CD1c-positive myeloid dendritic cell (primary cell): ENCODE data around the gene CRADD.
A peak's percentile ranks its signal among the peaks of the same experiment; 100 is the strongest.

Experiments used
- DNase-seq: peaks from one replicate; pipeline ENCODE4 v3.0.0-alpha.2; 2016; ENCODE audit errors: extremely low spot score

The CRADD gene

DNA sequence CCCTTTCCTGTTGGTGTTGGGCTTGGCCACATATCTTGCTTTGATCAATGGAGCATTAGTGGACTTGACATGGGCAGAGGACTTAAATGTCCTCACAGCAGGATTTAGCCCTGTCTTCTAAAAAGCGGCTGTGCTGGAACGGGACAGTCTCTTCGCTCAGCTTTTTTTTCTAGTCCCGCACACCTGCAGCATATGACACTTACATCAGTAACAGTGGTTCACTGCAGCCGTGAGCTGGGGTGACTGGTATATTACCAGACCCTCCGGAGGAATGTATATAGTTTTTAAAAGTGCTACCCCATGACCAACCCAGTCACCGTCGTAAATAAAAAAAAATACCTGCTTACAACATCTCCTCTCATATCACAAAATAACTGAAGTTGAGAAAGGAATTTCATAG lies 164.5 kb downstream of the CRADD start:
- DNase-seq = no peak

DNA sequence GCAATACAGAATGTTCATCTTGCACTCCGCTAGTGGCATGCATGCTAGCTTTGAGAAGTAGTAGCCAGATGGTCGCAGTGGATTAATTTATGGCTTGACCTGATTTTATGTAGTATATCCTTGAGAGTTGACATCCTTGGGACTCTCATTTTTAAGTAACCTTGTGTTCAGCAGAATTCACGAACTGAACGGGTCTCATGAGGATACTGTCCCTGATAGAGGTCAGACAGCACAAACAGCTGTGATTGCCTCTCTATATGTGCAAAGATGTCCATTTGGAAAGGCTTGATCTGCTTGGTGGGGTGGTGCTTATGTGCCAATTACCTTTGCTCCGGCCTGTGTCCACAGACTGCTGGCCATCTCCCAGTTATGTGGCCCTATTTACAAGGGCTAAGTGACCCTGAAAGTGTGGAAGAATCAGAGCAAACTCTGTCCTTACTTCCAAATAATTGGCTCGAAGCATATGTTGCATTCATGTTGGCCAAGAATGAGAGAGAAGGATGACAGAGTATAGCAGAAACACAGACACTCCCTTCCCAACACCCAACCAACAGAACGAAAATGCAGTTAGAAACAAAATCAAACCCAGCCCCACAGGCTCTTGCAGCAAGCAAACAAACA lies 167.1 kb downstream of the CRADD start:
- DNase-seq = no peak

- DNase-seq = no peak
Measured at GRCh38 chr12:93846936-93847516, 169.9 kb downstream of the CRADD start.

DNA sequence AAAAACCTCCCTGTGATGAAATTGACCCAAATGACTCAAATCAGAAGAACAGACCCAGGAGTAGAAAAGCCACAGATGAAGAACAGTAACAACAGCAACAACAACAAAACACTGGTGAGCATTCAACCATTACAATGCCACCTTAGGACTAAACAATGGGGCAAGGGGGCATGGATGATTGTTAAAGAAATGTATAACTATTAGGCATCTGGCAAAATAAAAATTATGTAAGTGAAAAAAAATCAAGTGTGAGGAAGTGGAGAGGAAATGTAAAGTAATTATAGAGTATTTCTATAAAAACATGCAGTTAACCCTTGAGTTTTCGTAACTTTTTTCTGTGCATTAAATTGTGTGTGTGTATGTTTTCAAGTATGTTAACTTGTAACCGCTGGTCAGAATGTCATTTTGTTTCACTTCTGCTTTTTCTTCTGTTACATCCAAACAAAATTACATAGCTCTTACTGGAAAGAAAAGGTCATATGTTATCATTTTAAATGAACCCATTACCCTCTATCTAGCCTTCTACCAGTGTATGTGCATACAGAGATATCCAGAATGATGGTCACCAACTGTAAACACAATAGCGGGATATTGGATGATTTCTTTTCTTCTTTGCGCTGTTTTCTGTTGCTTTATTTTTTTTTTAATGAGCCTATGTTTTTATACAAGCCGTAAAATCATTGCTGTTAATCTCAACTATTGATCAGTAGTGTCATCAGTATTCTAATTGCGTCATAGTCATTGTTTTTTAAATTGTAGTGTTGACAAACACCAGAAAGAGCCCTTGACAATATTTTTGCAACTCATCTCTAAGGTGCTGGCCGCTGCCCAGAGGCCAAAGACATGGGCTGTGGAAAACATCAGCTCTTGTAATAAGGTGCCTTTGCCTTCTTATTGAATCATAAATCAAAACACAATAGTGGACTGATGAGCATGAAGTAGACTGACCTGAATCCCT lies 170.6 kb downstream of the CRADD start:
- DNase-seq = peak; percentile 83

DNA sequence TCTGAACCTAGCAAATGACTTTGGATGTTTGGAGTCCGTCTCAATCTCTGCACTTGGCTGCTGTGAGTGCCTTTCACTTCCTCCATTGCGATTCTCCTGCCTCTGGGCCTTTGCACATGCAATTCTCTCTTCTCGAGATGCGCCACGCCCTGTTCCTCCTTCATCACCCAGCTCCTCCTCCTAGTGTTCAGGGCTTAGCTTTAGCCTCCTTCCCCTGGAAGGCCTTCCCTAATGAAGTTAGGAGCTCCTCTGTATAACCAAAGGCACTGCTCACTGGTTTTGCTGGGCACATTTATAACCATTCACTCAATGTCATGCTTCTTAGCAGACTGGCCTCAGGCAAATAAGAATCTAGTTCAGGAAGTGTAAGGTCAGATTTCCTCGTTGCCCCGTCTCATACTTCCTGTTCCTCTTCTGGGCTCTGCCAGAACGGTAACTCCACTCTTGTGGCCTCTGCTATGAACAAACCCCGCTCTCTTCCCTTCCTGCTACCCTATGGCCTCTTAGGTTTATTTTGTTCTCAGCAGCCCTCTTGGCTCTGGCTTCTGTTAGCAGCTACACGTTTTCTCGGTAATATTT lies 171.4 kb downstream of the CRADD start:
- DNase-seq = peak; percentile 75

- DNase-seq = no peak
Measured at GRCh38 chr12:93849946-93850345, 172.8 kb downstream of the CRADD start.

DNA sequence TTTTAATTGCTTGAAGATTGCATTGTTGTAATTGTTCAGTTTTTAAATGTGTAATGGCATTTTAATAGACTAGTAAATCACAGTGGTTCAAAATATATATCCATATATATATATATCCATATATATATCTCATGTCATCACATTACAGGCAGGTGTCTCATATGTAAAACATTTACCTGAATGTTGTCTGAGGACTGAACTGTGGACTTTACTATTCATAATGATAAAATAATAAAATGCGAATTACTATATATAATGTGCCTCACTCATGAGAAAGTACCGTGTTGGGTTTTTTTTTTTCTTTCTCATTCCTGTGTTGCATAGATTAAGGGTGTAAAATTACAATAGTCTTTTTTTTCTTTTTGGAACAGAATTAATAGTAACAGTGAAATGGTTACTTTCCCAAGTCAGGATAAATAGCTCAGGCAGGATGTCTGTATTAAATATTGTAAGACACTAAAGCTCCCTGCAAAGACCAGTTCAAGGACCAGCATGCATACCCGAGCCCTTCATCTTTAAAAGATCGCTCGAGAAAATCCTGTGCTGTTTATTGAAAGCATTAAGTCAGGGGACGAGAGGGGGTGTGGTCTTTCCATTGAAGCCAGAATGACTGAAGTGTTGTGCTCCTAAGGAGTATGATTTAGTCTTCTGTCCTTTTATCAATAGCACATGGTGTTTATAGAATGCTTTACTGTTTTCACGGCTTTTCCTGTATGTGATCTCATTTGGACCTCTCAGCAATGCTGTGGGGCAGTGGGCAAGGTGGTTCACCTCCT lies 173.5 kb downstream of the CRADD start:
- DNase-seq = no peak

DNA sequence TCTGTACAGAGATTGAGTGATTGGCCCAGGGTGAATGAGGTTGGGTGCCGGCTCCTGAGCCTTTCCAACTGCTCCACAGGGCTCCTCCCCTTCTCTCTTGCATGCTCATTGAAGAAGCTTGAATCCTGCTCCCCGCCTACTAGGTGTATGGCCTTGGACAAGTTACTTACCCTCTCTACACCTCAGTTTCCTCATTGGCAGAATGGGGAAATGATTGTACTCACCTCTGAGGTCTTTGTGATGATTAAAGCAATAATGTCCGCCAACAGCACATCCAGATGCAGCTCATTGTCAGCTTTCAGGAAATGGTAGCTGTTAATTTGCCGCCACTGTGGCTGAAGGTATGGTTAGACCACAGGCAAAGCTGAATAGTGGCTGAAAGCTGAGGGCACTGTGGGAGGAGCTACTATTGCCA lies 174.1 kb downstream of the CRADD start:
- peak; percentile 2 for DNase-seq

- DNase-seq = no peak
Measured at GRCh38 chr12:93852173-93852591, 175.0 kb downstream of the CRADD start.

DNA sequence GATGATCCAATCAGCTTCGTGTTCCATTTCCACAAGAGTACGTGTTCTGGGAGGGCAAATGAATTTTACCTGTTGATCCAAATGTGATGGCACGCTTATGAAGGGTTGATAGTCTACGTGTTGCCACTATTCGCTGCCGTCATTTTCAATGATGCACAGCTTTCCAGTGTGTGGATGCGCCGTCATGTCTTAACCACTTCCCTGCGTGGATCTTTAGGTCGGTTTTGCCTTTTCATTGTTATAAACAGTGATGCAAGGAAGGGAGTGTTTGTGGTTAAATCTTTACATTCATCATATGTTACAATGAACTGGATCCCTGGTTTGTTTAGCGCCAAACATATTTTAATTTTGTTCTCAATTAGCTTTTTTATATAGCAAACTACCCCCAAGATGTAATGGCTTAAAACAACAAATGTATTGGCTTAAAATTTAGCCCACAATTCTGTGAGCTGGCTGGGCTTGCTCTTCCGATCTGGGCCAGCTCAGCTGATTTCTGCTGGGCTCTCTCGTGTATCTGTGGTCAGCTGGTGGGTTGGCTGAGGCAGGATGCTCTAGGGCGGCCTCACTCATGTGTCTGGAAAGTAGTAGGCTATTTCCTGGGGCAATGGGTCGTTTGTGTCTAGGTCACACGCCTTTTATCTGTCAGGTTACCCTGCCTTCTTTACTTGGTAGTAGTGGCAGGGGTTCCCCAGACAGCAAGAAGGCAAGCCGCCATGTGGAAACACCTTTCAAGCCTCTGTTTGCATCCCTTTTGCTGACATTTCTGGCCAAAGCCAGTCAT lies 176.7 kb downstream of the CRADD start:
- DNase-seq = peak; percentile 4

GRCh38 chr12:93855261-93855660 lies 178.1 kb downstream of the CRADD start:
- peak; percentile 60 for DNase-seq

DNA sequence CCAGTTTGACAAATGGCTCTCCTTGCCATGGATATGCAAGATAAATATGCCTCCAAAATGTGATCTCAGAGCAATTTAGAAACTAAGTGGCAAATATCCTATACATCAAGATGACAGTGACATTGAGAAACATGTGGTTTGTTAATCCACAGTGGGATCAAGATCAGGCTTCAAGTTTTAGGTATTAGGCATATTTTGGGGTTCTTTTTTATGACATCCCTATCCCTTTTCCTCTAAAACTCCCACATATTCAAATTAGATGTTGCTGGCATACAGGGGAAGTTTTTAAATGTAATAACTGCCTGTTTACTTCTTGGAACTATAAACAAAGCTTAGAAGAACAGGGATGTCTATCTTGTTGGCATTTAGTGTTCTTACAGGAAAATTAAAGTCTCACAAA lies 179.4 kb downstream of the CRADD start:
- DNase-seq = peak; percentile 3

DNA sequence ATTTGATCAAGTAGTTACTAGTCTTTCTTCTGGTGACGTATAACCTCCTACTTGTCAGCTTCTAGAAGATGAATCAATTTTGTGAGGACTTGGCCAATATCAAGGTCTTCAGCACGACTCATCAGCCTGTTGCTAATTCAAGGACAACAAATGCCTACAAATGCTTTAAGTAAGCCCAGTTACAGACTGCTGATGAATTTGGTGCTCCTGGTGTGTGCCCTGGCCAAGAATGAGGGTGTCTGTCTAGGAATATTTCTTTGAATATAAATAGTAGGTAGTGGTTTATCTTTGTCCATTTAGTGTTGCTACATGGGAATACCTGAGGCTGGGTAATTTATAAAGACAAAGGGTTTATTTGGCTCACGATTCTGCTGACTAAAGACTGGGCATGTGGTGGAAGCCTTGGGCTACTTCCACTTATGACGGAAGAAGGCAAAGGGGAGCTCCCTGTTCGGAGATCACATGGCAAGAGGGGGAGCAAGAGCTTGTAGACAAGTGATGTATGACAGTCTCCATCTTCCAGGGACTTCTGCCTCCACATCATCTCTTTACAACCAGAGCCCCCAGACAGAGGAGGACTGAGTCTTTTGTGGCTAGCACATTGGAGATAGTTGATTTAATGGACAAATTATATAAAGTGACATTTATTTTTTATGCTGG lies 180.2 kb downstream of the CRADD start:
- no peak for DNase-seq

DNA sequence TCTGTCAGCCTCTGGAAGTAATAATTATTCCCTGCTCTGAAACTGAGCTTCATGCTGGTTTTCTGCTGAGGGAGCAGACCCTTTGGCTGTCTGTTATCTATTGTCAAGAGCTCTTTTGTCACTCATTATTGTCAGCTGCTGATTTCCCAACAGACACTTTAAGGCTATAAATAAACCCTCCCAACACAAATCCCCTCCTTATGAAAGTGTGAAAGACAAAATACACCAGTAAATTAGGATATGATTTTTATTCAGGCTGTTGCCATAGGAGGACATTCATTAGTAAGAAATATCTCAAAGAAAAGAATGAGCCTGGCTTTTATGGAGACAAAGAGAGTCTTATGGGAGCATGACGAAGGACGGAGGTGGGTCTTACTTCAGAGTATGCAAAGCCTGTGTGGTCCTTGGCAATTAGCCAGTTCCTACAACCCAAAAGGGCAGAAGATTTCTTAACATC lies 180.8 kb downstream of the CRADD start:
- DNase-seq = no peak

GRCh38 chr12:93860668-93861373 lies 183.6 kb downstream of the CRADD start:
- no peak for DNase-seq

GRCh38 chr12:93862424-93862823 lies 185.2 kb downstream of the CRADD start:
- DNase-seq = no peak

DNA sequence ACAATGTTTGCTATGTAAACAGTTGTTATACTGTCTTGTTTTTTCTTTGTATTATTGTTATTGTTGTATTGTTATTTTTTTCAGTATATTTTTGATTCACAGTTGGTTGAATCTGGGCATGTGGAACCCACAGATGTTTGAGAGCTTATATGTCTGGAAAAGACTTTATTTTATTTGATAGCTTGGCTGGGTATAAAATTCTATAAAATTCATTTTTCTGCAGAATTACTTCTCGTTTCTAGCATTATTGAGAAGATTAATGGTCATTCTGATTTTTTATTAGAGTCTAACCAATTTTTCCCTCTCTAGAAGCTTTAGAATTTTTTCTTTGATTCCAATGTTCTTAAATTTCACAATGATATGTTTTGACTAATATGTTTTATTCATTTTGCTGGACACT lies 188.6 kb downstream of the CRADD start:
- no peak for DNase-seq

GRCh38 chr12:93868771-93869170 lies 191.6 kb downstream of the CRADD start:
- DNase-seq = no peak

GRCh38 chr12:93870020-93870795 lies 193.0 kb downstream of the CRADD start:
- no peak for DNase-seq
